HK-2 (cell line): ENCODE results near the gene C22orf39.
"Not testable (repeated sequence)": the region's sequence is repeated elsewhere in the genome, so short reads cannot be mapped to it uniquely, and the experiment has no call there.

Source experiments
- DNase-seq: peaks from one replicate; pipeline ENCODE4 v3.0.0-alpha.2; 2018; ENCODE audit not compliant: unreplicated experiment

Gene C22orf39

DNA sequence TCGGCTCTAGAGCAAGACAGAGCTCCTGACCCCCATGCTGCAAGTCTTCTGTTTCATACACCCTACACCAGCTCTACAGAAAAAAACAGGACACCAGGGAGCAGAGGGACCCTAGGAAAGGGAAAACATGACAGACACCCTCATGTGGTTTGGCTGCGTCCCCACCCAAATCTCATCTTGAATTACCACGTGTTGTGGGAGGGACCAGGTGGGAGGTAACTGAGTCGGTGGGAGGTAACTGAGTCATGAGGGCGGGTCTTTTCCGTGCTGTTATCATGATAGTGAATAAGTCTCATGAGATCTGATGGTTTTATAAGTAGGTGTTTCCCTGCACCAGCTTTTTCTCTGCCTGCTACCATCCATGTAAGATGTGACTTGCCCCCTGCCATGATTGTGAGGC is 6.6 kb upstream of the C22orf39 start:
- DNase-seq, result no peak

DNA sequence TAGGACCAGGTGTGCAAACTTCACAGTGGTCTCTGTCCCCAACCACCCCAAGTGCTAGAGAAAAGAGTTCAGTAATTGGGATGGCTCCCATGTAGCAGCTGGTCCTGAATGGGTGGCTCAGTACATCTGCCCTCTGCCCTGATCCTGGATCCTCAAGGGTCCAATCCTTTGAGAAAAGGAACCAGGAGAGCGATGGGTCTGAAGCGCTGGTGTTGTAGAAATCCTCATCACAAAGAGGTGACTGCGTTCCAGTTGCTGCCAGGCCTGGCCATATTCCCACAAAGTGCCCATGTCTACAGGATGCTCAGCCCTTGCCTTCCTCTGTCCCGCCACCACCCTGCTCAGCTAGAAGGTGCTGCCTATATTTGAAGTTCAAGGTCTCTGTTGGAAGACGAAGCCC is 6.2 kb upstream of the C22orf39 start:
- DNase-seq, result no peak

DNA sequence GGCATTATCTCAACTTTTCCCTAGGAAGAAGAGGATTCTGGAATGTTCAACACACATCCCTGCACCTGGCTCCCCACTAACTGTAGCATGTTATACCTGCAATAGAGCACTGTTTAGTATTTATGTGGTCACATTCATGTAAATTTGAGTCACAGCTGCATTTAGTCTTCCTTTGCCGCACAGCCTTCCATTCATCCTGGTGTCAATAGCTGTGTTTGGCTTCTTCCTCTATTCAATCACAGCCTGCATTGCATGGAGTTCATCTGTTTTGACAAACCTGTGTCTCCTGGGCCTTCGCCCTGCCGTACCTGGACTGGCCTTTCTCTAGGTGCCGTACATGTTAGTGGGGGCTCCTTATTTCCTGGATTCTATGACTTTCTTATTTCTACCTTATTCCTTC is 4.1 kb upstream of the C22orf39 start:
- DNase-seq, result no peak

DNA sequence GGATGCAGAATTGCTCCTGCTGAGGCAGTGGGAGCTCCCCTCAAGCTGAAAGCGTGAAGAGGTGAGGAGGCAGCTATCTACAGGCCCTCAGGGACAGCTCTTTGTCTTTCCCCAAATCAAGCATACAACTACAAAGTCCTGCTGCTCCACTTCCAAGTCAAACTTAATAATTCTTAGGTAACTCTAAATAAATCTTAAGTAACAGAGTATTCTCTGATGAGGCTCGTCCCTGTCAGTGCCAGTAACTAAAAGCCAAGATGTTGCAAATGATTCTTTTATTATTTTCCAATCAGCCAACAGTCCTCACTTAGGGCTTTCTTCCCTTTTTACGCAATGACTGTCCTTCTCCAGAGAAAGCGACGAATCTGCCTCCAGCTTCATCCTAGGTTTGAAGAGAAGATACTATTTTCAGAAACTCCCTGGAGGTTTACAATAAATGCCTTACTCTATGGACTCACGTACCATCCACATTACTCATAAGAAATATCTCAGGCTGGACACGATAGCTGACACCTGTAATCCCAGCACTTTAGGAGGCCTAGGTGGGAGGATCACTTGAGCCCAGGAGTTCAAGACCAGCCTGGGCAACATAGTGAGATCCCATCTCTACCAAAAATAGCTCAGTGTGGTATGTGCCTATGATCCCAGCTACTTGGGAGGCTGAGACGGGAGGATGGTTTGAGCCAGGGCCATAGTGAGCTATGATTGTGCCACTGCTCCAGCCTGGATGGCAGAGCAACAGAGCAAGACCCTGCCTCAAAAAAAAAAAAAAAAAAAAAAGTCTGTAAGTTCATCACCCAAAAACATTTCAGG is 3.1 kb upstream of the C22orf39 start:
- no peak for DNase-seq

DNA sequence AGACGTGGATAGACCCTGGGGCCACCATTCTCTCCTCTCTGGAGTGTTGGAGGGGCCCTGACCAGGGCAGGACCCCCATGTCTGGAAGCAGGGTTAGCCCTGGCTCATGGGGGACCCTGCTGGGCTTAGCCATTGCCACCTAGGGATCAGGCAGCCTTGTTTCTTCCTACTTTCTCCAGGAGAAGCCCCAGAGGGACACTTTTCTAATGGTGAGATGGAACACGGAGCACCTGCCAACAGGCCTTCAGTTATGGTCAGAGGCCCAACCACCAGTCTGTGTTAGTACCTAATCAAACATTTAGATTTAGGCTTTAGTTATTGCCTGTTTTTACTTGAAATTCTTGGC is 1.9 kb upstream of the C22orf39 start:
- no peak for DNase-seq

DNA sequence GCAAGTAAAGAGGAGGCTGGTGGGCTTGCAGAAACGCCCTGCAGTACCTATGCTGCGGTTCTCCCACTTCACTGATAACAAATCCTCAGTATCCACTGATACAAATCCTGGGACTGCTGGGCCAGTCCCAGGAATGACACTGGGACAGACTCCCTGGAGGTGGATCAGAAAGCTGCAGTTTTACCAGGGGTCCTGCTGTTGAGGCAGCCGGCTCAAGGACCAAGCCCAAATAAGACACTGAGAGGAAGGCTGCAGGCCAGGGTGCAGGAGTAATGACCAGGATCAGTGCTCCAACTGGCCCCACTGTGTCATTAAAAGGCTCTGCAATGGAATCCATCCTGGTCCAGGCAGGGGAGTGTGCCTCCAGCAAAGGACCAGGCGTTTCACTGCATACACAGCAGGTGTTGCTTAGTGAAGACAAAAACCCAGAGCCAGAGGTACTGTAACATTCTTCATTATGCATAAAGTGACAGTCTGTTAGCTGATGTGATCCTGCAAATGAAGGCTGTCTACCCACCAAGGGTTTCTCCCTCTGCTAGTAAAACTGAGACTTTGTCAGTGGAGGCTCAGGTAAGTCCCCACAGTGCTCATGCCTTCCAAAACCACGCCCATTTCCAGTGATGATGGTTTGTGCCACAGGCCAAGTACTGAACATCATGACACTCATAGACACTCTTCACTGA is 1.4 kb upstream of the C22orf39 start:
- DNase-seq, result no peak

DNA sequence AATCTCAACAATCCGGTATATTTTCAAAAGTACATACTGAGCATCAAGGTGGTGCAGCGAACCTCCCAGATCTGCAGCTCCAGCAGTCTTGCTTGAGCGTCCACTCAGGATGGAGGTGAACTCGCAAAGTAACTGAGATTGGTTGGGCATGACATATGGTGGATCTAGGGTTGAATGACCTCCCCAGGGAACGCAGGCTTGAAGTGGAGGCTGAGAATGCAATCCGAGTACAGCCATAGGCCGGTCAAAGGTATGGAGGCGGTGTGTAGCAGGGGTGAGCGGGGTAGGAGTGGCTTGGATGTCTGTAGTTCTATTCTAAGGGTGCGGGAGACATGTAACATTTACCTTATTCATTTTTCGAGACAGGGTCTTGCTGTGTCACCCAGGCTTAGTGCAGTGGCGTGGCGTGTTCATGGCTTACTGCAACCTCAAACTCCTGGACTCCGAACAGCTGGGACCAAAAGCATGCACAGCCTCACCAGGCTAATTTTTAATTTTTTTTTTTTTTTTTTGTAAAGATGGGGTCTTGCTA is 631 bp upstream of the C22orf39 start:
- DNase-seq, result peak; percentile 50

DNA sequence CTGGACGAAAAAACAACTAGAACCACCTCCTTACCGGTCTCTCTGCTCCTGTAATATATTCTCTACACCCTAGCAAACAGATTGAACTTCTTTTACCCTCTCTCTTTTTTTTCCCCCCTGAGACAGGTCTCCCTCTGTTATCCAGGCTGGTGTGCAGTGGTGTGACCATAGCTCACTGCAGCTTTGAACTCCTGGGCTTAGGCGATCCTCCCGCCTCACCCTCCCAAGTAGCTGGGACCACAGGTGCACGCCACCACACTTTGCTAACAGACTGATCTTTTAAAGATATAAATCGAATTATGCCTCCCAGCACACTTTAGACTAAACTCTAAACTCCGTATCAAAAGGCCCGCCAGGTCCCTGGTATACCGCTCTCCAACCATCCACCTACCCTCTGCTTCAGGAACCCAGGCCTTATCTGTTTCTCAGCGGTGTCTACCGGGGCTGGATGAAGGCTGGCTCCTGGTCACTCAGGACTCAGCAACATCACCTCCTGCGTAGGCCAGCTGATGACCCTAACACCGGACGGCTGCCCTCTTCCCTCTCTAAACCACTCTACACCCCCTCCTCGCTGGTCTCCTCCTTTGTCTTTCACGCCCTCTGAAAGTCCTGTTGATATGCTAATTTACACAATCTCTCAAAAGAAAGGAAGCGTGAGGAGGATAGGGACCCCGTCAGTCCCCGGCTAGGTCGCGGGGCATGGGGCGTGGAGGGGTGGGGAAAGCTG is 745 bp downstream of the C22orf39 start:
- peak; percentile 9 for DNase-seq

DNA sequence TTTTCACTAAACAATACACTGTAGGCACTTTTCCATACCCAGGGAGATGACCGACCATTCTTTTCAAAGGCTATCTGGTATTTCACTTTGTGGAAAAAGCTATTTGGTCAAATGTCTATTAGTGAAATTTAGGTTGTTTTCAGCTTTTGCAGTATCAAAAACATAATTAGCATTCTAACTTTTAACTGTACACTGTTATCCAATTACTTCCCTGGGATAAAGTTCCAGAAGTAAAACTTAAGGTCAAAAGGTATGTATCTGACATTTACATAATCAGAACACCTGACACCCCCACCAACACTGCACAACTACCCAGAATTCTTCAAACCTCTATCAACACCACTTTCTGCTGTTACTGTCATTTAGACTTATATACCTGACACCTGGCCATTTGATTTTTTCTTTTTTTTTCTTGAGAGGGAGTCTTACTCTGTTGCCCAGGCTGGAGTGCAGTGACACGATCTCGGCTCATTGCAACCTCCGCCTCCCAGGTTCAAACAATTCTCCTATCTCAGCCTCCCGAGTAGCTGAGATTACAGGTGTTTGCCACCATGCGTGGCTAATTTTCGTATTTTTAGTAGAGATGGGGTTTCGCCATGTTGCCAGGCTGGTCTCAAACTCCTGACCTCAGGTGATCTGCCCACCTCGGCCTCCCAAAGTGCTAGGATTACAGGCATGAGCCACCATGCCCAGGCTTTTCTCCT is 2.1 kb downstream of the C22orf39 start:
- not testable (repeated sequence) for DNase-seq

DNA sequence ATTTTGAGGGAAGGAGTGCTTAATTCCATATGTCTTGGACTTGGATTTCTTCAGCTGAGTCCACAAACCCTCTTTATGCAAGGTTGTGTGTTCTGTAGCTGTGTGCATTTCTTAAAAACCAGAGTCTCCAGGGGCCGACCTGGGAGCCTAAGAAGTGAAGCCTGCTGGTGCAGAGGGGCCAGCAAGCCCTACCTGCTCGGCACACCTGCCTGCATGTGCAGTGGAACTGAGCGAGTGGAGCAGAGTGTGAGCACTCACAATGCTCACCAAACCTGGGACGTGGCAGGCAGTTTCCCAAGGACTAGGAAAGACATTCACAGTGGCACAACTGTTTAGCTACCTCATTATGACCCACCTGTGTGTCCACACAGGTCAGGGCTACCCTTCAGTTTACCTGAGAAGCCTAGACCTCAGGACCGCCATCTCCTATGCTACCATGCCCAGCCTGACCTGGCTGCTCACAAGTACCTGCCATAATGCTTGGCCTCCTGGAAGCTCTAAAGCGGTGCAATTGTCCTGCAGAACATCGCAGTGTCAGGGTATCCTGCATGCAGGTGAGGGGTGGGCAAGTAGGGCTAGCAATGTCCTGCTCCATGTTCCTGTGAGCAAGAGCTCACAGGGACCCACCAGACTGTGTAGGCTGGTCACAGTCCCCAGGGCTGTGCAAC is 3.8 kb downstream of the C22orf39 start:
- no peak for DNase-seq

DNA sequence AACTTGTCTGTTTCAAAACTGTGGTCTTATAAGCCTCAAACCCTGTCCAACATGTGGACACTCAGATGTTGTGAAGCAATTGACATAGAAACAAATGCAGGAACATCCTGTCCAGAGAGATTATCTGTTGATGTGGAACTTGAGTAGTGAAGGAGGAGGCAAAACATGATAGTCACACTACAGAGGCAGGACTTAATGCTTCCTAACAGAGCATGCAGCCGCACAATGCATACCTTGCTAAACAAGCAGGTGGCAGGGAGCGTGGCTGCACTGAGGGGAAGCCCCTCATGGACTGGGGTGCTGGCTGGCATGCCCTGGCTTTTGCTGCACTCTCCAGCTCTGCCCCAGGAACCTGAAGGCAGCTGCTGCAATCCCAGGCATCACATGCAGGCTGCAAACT is 5.3 kb downstream of the C22orf39 start:
- DNase-seq, result no peak

DNA sequence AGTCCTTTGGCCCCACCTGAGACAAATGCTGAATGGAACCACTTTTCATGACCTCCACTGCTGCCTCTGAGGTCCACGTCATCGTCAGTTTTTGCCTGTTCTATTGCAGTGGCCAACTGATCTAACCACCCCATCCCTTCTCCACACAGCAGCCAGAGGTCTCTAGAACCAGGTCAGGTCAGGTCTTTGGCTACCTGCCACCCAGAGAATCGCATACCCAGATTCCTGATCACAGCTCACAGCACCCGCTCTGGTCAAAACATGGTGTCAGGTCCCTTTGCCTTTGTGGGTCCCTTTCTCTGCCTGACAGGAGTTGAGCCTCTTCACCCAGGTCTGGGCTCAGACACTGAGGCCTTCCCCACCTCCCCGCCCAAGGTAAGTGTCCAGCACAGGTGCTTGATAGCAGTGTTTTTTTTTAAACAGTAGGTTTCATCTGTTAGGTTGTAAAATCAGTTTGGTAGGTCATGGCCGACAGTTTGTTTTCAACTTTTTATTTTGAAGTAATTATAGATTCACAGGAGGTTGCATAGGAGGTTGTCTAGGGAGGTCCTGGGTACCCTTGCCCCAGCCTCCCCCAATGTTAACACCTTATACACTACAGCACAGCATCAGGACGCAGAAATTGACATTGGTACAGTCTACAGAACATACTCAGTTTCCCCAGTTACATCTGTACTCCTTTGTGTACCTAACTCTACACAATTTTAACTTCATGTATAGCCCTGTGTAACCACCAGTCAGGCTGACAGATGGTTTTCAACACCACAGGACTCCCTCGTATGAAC is 6.9 kb downstream of the C22orf39 start:
- DNase-seq, result no peak

DNA sequence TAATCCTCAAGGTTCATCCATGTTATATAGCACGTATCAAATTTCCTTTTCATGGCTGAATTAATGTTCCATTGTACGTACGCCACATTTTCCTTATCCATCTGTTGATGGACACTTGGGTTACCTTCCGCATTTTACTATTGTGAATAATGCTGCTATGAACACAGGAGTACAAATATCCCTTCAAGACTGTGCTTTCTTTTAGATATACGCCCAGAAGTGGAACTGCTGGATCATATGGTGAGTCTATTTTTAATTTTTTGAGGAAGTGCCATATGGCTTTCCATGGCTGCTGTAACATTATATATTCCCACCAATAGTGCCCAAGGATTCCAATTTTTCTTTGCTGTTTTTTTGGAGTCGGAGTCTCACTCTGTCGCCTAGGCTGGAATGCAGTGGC is 9.2 kb downstream of the C22orf39 start:
- no peak for DNase-seq

DNA sequence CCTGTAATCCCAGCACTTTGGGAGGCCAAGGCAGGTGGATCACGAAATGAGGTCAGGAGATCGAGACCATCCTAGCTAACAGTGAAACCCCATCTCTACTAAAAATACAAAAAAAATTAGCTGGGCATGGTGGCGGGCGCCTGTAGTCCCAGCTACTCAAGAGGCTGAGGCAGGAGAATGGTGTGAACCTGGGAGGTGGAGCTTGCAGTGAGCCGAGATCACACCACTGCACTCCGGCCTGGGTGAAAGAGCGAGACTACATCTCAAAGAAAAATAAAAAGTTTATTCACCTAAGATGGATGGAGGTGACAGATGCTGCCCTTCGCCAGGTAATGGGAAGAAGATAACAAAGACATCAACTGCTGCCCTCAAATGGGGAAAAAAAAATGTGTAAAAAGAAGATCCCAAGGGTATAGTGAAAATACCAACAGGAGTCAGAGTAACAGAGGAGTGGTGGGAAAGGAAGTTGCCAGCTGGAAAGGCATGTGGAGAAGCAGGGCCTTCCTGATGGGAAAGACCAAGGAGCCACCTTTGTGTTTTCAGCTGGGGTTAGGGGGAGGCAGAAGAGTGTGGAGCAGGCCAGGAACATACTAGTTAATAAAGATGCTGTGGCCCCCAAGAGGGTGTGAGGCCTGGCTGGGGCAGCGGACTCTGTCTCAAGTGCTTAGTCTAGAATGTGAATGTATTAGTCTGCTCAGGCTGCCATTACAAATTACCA is 10.9 kb downstream of the C22orf39 start:
- DNase-seq, result not testable (repeated sequence)

DNA sequence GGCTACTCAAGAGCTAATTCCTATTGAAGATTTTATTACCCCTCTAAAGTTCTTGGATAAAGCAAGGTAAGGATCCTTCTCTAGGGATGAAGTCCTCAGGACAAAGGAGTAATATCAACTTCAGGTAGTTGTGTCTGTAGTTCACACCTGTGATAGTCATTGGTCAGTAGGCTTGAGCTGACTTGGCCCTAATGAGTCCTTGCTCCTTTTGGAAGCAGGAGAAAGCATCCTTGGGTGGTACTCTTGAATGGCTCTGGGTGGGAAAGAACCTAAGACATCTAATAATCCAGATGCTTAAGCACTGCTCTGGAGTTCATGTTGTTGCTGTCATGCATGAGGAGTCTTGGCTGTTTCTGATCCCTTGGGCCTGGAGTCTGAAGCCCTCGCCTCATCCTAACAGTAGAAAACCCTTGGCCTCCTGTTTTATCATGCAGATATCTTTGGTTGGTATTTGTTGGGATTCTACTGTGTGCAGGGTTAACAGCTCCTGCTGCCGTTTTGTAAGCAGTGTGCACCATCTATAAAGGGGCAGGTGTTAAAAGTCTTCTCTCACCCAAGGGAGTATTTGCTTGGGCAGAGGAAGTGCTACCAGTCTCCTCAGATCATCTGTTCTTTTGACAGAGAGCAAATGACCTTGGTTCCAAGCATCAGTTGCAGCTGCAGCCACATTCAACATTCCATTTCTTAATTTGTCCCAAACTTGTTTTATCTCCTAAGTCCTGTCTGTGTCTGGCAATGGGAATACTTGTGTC is 12.5 kb downstream of the C22orf39 start:
- DNase-seq, result no peak

DNA sequence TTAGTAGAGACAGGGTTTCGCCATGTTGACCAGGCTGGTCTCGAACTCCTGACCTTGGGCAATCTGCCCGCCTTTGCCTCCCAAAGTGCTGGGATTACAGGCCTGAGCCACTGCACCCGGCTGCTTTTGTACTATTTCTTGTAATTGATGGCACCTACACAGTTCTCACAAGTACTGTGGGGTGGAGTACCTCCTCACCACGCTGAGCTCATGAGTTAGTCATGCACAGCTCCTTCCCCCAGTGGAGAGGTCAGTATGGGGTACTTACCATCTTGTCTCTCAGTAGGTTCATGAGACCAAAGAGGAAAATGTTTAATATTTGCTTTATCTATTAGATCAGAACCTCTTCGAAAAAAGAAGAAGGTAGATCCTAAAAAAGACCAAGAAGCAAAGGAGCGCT is 13.1 kb downstream of the C22orf39 start:
- no peak for DNase-seq

DNA sequence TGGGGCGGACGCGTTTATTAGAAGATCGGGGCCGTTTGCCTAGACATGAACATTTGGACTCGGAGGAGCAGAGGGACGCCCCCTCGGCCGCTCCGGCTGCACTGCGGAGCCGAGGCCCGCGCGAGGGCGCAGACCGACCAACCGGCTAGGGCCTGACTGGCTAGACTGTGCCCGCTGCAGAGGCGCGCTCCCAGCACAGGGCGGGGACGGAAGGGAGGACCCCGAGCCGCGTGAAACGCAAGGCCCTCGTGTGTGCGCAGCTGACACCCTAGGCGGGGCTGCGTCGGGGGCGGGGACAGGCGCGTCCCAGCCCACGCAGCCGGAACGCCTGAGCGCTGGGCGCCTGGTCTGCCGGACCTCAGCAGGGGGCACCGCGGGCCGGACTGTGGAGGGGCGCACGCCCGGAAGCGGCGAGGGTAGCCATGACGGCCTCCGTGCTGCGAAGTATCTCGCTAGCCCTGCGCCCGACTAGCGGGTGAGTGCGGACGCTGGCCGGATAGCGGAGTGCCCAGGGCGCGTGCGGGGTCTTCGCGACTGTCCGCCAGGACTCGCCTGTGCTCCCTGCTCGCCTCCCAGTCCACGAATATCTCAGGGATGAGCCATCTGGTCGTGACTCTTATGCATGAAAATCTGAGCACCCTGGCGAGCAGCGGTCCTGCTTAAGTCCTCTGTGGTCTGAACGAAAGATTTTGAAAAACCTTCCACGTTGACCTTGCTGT is 15.2 kb downstream of the C22orf39 start, which contains the start of gene MRPL40:
TSS of gene MRPL40 (plus strand) at position 413 of the 719 bp plus-strand sequence. CDS start at position 423, 10 bp downstream.
- peak; percentile 91 for DNase-seq

DNA sequence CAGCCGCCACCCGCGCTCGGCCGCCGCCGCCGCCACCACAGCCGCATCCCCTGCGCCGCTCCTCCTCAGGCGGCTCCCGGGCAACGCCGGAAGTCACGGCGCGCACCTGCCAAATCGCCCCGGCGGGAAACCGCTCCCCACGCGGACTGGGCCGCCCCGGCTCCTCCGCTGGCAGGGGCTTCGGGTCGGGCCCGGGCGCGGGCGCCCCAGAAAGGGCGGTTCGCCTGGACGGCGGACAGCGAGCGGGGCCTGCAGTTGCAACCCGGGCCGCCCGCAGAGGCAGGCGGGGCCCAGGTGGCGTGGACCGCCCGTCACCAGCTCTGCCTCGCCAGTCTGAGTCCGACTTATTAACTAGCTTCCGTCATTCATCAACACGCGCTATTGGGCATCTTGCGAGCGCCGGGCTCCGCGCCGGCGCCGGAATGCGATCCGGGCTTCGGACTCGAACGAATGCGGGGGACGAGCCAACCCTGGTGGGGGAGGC is 15.8 kb downstream of the C22orf39 start, which contains the start of gene HIRA:
TSS of gene HIRA (minus strand) at position 85 of the 484 bp plus-strand sequence. CDS start 257 bp downstream, outside the sequence.
- DNase-seq, result peak; percentile 78
